ENCODE measurements around the gene MAD2L1. TPM values are rescaled to one million over a fixed set of nuclear protein-coding genes. Genes with fewer than 3 reads are reported as not detected.

The MAD2L1 gene
- total RNA-seq, 1 experiment from 2014 or later = 76.6 TPM

DNA sequence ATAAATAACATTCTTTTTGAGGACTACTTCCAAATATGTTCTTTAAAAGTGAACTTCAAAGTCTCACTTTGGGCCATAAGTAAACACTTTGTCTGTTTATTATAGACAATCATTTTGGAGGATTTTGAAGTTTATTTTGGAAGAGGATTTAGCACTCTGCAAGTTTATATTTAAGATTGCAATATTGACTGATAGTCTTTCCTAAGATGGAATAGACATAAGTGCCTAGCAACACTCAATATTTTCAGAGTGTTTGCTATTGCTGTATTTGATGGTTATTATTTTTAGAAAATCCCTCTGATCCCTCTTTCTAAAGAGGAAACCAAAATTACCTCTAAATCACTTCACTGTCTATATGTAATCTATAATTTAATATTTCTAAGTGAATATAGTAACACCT lies 42.8 kb upstream of the MAD2L1 start:
- DNase-seq = no peak
- H4K20me1 ChIP-seq (ENCODE audit: low read length) = no peaks in the 10 kb centered on the region

DNA sequence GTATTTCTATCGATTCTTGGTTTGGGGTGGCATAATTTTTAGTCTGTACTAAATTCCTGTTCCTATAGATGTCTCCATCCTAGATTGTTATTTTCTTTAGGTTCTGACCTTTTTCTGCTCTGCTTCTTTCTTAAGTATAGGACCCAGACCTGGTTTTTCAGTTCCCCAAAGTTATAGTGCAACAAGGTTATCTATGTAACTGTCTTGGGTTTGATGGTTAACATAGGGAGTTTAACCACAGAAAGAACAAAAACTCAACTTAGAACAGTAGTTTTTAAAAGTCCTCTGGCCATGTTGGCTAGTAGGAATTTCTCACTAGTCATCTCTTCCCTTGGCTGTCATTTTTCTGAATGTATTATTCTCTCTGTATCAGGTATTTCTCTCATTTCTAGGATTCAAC lies 38.8 kb upstream of the MAD2L1 start:
- intact Hi-C loops (cut with micrococcal nuclease) = no loop called here
- no peaks in the 10 kb centered on the region for H3K36me3 ChIP-seq (ENCODE audit: low read depth, low read length)
- no peak overlapping the region for H3K4me2 ChIP-seq (ENCODE audit: low read length)
- POLR2A ChIA-PET (ENCODE audit: unreplicated experiment) = no interaction called here
- no peak overlapping the region for H3K4me3 ChIP-seq (ENCODE audit: low read length)
- ATAC-seq (no peak), DNase-seq (no peak)
- H3K27ac ChIP-seq (ENCODE audit: low read length) = no peak overlapping the region
- H3K27me3 ChIP-seq (ENCODE audit: low read length) = no peaks in the 10 kb centered on the region
- no peaks in the 10 kb centered on the region for H3K79me2 ChIP-seq (ENCODE audit: low read length)
- H3K9me3 ChIP-seq (ENCODE audit: low read length) = no peaks in the 10 kb centered on the region
- TF ChIP-seq EZH2phosphoT487 (IDR thresholded peaks at IDR 0.05; ENCODE audit: borderline replicate concordance, low read length) = no peak
- no peak for TF ChIP-seq EZH2 (IDR thresholded peaks at IDR 0.05; ENCODE audit: low read length, unreplicated experiment)
- TF ChIP-seq CTCF (conservative IDR thresholded peaks at IDR 0.05; ENCODE audit: low read depth, low read length) = no peak
- H3F3A ChIP-seq (ENCODE audit: low read length, unreplicated experiment) = no peaks in the 10 kb centered on the region
- no peak overlapping the region for H3K9ac ChIP-seq (ENCODE audit: low read length)
- CTCF ChIA-PET = no interaction called here
- no peaks in the 10 kb centered on the region for H4K20me1 ChIP-seq (ENCODE audit: low read length)
- no TSS peak for BruUV-seq (replicated peaks)
- H2AFZ ChIP-seq (ENCODE audit: low read length) = no peak overlapping the region
- no peaks in the 10 kb centered on the region for H3K9me2 ChIP-seq (replicated peaks; ENCODE audit: low read length)
- no peaks in the 10 kb centered on the region for H3K4me1 ChIP-seq (ENCODE audit: insufficient read depth, low read length)

More for the DNA sequence above, 42.8 kb upstream of the MAD2L1 start:
- Histone ChIP-seq H3F3A (ENCODE audit: low read length, unreplicated experiment) (no peaks in the 10 kb centered on the region), H3K36me3 (ENCODE audit: low read depth, low read length) (no peaks in the 10 kb centered on the region), H3K79me2 (ENCODE audit: low read length) (no peaks in the 10 kb centered on the region), H3K9me3 (ENCODE audit: low read length) (no peaks in the 10 kb centered on the region), H3K9me2 (replicated peaks; ENCODE audit: low read length) (no peaks in the 10 kb centered on the region), H3K27me3 (ENCODE audit: low read length) (no peaks in the 10 kb centered on the region), H3K4me2 (ENCODE audit: low read length) (no peak overlapping the region), H3K4me1 (ENCODE audit: insufficient read depth, low read length) (no peaks in the 10 kb centered on the region), H3K27ac (ENCODE audit: low read length) (no peak overlapping the region), H2AFZ (ENCODE audit: low read length) (no peak overlapping the region), H3K4me3 (ENCODE audit: low read length) (no peak overlapping the region), H3K9ac (ENCODE audit: low read length) (no peak overlapping the region)
- intact Hi-C loops (cut with micrococcal nuclease) = no loop called here
- ChIA-PET POLR2A (ENCODE audit: unreplicated experiment) (no interaction called here), CTCF (no interaction called here)
- no TSS peak for BruUV-seq (replicated peaks)
- no peak for TF ChIP-seq EZH2phosphoT487 (IDR thresholded peaks at IDR 0.05; ENCODE audit: borderline replicate concordance, low read length)
- ATAC-seq = no peak

GRCh38 chr4:120096508-120097297 lies 30.1 kb upstream of the MAD2L1 start:
- no TSS peak for BruUV-seq (replicated peaks)
- Histone ChIP-seq H3K9me3 (ENCODE audit: low read length) (no peaks in the 10 kb centered on the region), H4K20me1 (ENCODE audit: low read length) (no peaks in the 10 kb centered on the region), H2AFZ (ENCODE audit: low read length) (no peak overlapping the region), H3K36me3 (ENCODE audit: low read depth, low read length) (no peaks in the 10 kb centered on the region), H3K4me3 (ENCODE audit: low read length) (no peak overlapping the region), H3K27me3 (ENCODE audit: low read length) (no peaks in the 10 kb centered on the region), H3K27ac (ENCODE audit: low read length) (peak overlapping the region; percentile 48), H3K9me2 (replicated peaks; ENCODE audit: low read length) (no peaks in the 10 kb centered on the region), H3K4me1 (ENCODE audit: insufficient read depth, low read length) (peaks cover 4% of the 10 kb centered on the region; the same call in 1 of the 2 replicates), H3K79me2 (ENCODE audit: low read length) (no peaks in the 10 kb centered on the region), H3K4me2 (ENCODE audit: low read length) (peak overlapping the region; percentile 44), H3F3A (ENCODE audit: low read length, unreplicated experiment) (no peaks in the 10 kb centered on the region), H3K9ac (ENCODE audit: low read length) (no peak overlapping the region)
- intact Hi-C loops (cut with micrococcal nuclease) = no loop called here
- peak; percentile 30 for DNase-seq
- ATAC-seq = peak; percentile 92
- TF ChIP-seq EZH2 (IDR thresholded peaks at IDR 0.05; ENCODE audit: low read length, unreplicated experiment) (no peak), CTCF (conservative IDR thresholded peaks at IDR 0.05; ENCODE audit: low read depth, low read length) (no peak), EZH2phosphoT487 (IDR thresholded peaks at IDR 0.05; ENCODE audit: borderline replicate concordance, low read length) (no peak)
- ChIA-PET CTCF (no interaction called here), POLR2A (ENCODE audit: unreplicated experiment) (no interaction called here)
